Activated T-helper 1 cell treated with anti-CD3 and anti-CD28 coated beads, Interleukin-12 subunit alpha, Interleukin-12 subunit beta, Interleukin-2, Interleukin-4 antibody, amounts not matched to agents 30 ng/mL and 10 ng/mL and 1 ng/mL, durations not matched to agents 14 hours and 24 hours and 36 hours (primary cell): Measurements from ENCODE around the gene LAGE3. TPM values are rescaled to one million over a fixed set of nuclear protein-coding genes. Genes with fewer than 3 reads are reported as not detected.
A peak's percentile ranks its signal among the peaks of the same experiment; 100 is the strongest.
"Not testable (repeated sequence)": the region's sequence is repeated elsewhere in the genome, so short reads cannot be mapped to it uniquely, and the experiment has no call there.

Source experiments
- DNase-seq: peaks from one replicate; pipeline ENCODE4 v3.0.0; 2021; ENCODE audit warnings: low spot score
- H3K27ac Mint-ChIP-seq: one replicate; pipeline ENCODE4 v1.8.0; 2021; ENCODE audit warnings: mild to moderate bottlenecking, mixed read lengths
- H3K27me3 Mint-ChIP-seq: one replicate; pipeline ENCODE4 v1.8.0; 2022; ENCODE audit warnings: mild to moderate bottlenecking, moderate library complexity, mixed read lengths; ENCODE audit not compliant: insufficient read depth
- H3K36me3 Mint-ChIP-seq: one replicate; pipeline ENCODE4 v1.8.0; 2021; ENCODE audit warnings: low read depth, mixed read lengths
- H3K4me1 Mint-ChIP-seq: one replicate; pipeline ENCODE4 v1.8.0; 2021; ENCODE audit warnings: low read depth, mixed read lengths
- H3K4me3 Mint-ChIP-seq: one replicate; pipeline ENCODE4 v1.8.0; 2021; ENCODE audit warnings: mild to moderate bottlenecking, moderate library complexity, mixed read lengths
- H3K9me3 Mint-ChIP-seq: one replicate; pipeline ENCODE4 v1.8.0; 2021; ENCODE audit warnings: mixed read lengths
- intact Hi-C: fragments of 100-400 bp; cut with micrococcal nuclease; formaldehyde crosslinking; loops from one replicate; pipeline ENCODE4 v1.15.1; 2024
- total RNA-seq: library from RNA; stranded (reverse); gene quantifications from 2 replicates; pipeline ENCODE4 v1.2.3, GENCODE V29; 2022

Gene LAGE3
- total RNA-seq, 1 donor from 2014 or later: 60.3 TPM

- Mint-ChIP-seq H3K27ac (no peak overlapping the region), H3K4me3 (no peak overlapping the region), H3K9me3 (no peaks in the 10 kb centered on the region), H3K4me1 (peaks cover 34% of the 10 kb centered on the region), H3K36me3 (peaks cover 27% of the 10 kb centered on the region), H3K27me3 (no peaks in the 10 kb centered on the region)
- no peak for DNase-seq
- intact Hi-C loops: loop anchor here (10.0 kb wide), 1 partner anchor 538 kb away; the partner anchor contains the start of genes HCFC1 and TMEM187
These were observed 33.9 kb upstream of the LAGE3 start for GRCh38 chrX:154512879-154513553.

- H3K4me3 Mint-ChIP-seq: no peak overlapping the region
These were observed 32.7 kb upstream of the LAGE3 start for GRCh38 chrX:154511761-154512160.

GRCh38 chrX:154509455-154509854 lies 30.4 kb upstream of the LAGE3 start:
- no peak for DNase-seq
- no peaks in the 10 kb centered on the region for H3K9me3 Mint-ChIP-seq
- no peak overlapping the region for H3K27ac Mint-ChIP-seq
- no peak overlapping the region for H3K4me3 Mint-ChIP-seq
- peaks cover 28% of the 10 kb centered on the region for H3K36me3 Mint-ChIP-seq
- H3K27me3 Mint-ChIP-seq: no peaks in the 10 kb centered on the region
- peaks cover 22% of the 10 kb centered on the region for H3K4me1 Mint-ChIP-seq
- intact Hi-C loops: no loop called here

More at GRCh38 chrX:154511761-154512160, 32.7 kb upstream of the LAGE3 start:
- H3K36me3 Mint-ChIP-seq: peaks cover 27% of the 10 kb centered on the region
- no peaks in the 10 kb centered on the region for H3K9me3 Mint-ChIP-seq
- intact Hi-C loops: loop anchor here (10.0 kb wide), 1 partner anchor 537 kb away; the partner anchor contains the start of genes HCFC1 and TMEM187
- no peak for DNase-seq
- H3K4me1 Mint-ChIP-seq: peaks cover 32% of the 10 kb centered on the region
- peak overlapping the region; percentile 23 for H3K27ac Mint-ChIP-seq
- H3K27me3 Mint-ChIP-seq: no peaks in the 10 kb centered on the region

- DNase-seq: no peak
- H3K27ac Mint-ChIP-seq: no peak overlapping the region
These were observed 29.3 kb upstream of the LAGE3 start for GRCh38 chrX:154508384-154508745.

GRCh38 chrX:154507673-154508383 lies 28.7 kb upstream of the LAGE3 start:
- DNase-seq: no peak
- Mint-ChIP-seq H3K4me1 (peaks cover 14% of the 10 kb centered on the region), H3K9me3 (no peaks in the 10 kb centered on the region), H3K36me3 (peaks cover 24% of the 10 kb centered on the region), H3K4me3 (no peak overlapping the region), H3K27ac (no peak overlapping the region), H3K27me3 (no peaks in the 10 kb centered on the region)
- intact Hi-C loops: no loop called here

More at GRCh38 chrX:154508384-154508745, 29.3 kb upstream of the LAGE3 start:
- Mint-ChIP-seq H3K9me3 (no peaks in the 10 kb centered on the region), H3K4me3 (no peak overlapping the region), H3K27me3 (no peaks in the 10 kb centered on the region), H3K36me3 (peaks cover 24% of the 10 kb centered on the region), H3K4me1 (peaks cover 14% of the 10 kb centered on the region)
- intact Hi-C loops: no loop called here

GRCh38 chrX:154506483-154507332 lies 27.6 kb upstream of the LAGE3 start:
- intact Hi-C loops: no loop called here
- no peaks in the 10 kb centered on the region for H3K27me3 Mint-ChIP-seq
- H3K36me3 Mint-ChIP-seq: peaks cover 24% of the 10 kb centered on the region
- H3K4me3 Mint-ChIP-seq: no peak overlapping the region
- H3K9me3 Mint-ChIP-seq: no peaks in the 10 kb centered on the region
- H3K27ac Mint-ChIP-seq: no peak overlapping the region
- H3K4me1 Mint-ChIP-seq: peaks cover 11% of the 10 kb centered on the region
- no peak for DNase-seq

GRCh38 chrX:154505734-154506133 lies 26.7 kb upstream of the LAGE3 start:
- H3K4me3 Mint-ChIP-seq: no peak overlapping the region

GRCh38 chrX:154502989-154503388 lies 23.9 kb upstream of the LAGE3 start:
- H3K9me3 Mint-ChIP-seq: no peaks in the 10 kb centered on the region
- H3K27me3 Mint-ChIP-seq: peaks cover 2% of the 10 kb centered on the region
- no peaks in the 10 kb centered on the region for H3K4me1 Mint-ChIP-seq
- no peak for DNase-seq
- H3K36me3 Mint-ChIP-seq: peaks cover 2% of the 10 kb centered on the region
- intact Hi-C loops: no loop called here
- no peak overlapping the region for H3K4me3 Mint-ChIP-seq
- no peak overlapping the region for H3K27ac Mint-ChIP-seq

More at GRCh38 chrX:154505734-154506133, 26.7 kb upstream of the LAGE3 start:
- Mint-ChIP-seq H3K36me3 (peaks cover 18% of the 10 kb centered on the region), H3K27me3 (peaks cover 2% of the 10 kb centered on the region), H3K9me3 (no peaks in the 10 kb centered on the region), H3K4me1 (peaks cover 2% of the 10 kb centered on the region), H3K27ac (no peak overlapping the region)
- intact Hi-C loops: no loop called here
- DNase-seq: no peak

GRCh38 chrX:154502098-154502497 lies 23.0 kb upstream of the LAGE3 start:
- Mint-ChIP-seq H3K4me3 (no peak overlapping the region), H3K9me3 (no peaks in the 10 kb centered on the region), H3K27me3 (peaks cover 2% of the 10 kb centered on the region), H3K36me3 (peaks cover 2% of the 10 kb centered on the region), H3K27ac (no peak overlapping the region), H3K4me1 (no peaks in the 10 kb centered on the region)
- DNase-seq: no peak
- intact Hi-C loops: no loop called here

GRCh38 chrX:154501423-154501822 lies 22.3 kb upstream of the LAGE3 start:
- H3K4me3 Mint-ChIP-seq, H3K27ac Mint-ChIP-seq, DNase-seq, H3K27me3 Mint-ChIP-seq, intact Hi-C loops, H3K9me3 Mint-ChIP-seq, H3K36me3 Mint-ChIP-seq, H3K4me1 Mint-ChIP-seq: not testable (repeated sequence)

- H3K4me1 Mint-ChIP-seq, intact Hi-C loops, H3K36me3 Mint-ChIP-seq, H3K27ac Mint-ChIP-seq, H3K27me3 Mint-ChIP-seq, DNase-seq, H3K4me3 Mint-ChIP-seq, H3K9me3 Mint-ChIP-seq: not testable (repeated sequence)
These were observed 17.6 kb upstream of the LAGE3 start for GRCh38 chrX:154496591-154497137.

GRCh38 chrX:154495472-154495922 lies 16.4 kb upstream of the LAGE3 start:
- intact Hi-C loops: no loop called here
- Mint-ChIP-seq H3K27me3 (no peaks in the 10 kb centered on the region), H3K36me3 (no peaks in the 10 kb centered on the region), H3K4me1 (no peaks in the 10 kb centered on the region), H3K4me3 (no peak overlapping the region), H3K27ac (no peak overlapping the region), H3K9me3 (no peaks in the 10 kb centered on the region)
- DNase-seq: no peak
